GM18867 (cell line): ENCODE data around the gene DIRAS1.
"Not testable (repeated sequence)": the region's sequence is repeated elsewhere in the genome, so short reads cannot be mapped to it uniquely, and the experiment has no call there.

Source experiments
- ATAC-seq: cut with Tn5 transposase; IDR thresholded peaks from one replicate; pipeline ENCODE4 v1.9.1; 2021; ENCODE audit warnings: mild to moderate bottlenecking, moderate library complexity; ENCODE audit not compliant: unreplicated experiment

The DIRAS1 gene

DNA sequence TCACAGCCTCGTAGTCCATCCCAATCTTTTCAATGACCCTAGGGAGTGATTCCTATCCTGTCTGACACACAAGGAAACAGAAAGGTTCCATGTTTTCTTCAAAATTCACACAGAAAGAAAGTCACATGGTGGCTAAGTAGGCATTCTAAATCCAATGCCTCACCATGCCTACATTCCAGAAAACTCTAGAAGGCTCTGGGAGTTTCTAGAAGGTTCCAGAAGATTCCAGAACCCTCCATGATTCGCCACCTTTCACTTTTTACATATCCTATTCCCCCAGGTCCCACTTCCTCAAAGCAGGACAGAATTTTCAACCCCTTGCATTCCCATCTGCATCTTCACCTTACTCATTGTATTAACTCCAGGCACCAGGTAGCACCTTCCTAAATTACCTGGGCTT lies 41.7 kb downstream of the DIRAS1 start:
- no peak for ATAC-seq

DNA sequence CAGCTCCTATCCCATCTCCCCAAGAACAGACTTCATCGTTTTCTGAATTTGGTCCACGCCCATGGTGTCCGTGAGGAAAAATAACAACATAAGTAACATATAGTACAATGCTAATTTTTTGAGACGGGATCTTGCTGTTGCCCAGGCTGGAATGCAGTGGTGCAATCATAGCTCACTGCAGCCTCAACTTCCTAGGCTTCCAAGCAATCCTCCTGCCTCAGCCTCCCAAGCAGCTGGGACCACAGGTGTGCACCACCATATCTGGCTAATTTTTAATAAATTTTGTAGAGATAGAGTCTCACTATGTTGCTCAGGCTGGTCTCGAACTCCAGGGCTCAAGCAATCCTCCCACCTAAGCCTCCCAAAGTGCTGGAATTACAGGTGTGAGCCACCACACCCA lies 42.2 kb downstream of the DIRAS1 start:
- ATAC-seq = not testable (repeated sequence)

DNA sequence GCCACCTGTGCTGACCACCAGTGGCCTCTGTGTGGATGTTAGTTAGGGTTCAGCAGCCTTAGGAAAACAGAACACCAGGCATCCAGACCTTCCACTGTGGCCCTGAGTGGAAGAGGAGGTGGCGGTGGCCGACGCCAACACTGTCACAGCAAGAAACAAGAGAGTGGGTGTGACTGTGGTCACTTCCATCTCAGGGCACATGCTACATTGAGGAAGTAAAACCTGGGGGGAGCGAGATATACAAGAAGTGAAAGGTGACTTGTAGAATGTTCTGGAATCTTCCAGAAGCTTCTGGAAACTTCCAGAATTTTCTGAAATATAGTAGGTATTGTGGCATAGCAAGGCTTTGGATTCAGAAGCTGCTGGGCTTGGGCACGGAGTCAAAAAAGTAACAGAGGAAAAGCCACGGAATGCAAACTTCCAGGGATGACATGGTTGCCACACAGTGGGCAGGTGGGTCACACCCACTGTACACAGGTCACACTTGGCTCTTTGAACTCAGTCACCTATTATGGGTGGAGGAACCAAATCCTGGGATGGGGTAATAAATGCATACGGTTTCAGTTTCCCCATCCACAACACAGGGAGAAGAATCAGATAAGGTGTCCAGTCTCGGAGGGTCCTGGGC lies 43.0 kb downstream of the DIRAS1 start:
- peak; percentile 54 for ATAC-seq

GRCh38 chr19:2676823-2677222 lies 44.3 kb downstream of the DIRAS1 start:
- no peak for ATAC-seq

DNA sequence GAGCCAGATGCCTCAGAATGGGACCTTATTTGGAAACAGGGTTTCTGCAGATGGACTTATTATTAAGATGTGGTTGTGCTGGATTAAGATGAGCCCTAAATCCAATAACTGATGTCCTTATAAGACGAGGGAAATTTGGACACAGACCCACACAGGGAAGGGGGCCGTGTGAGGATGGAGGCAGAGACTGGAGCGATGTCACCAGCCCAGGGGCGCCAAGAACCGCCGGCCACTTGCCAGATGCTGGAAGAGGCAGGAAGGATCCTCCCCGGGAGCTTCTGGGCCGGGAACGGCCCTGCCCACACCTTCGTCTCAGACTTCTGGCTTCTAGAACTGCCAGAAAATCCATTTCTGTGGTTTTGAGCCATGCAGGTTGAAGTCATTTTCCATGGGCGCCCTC lies 45.3 kb downstream of the DIRAS1 start:
- ATAC-seq = no peak

DNA sequence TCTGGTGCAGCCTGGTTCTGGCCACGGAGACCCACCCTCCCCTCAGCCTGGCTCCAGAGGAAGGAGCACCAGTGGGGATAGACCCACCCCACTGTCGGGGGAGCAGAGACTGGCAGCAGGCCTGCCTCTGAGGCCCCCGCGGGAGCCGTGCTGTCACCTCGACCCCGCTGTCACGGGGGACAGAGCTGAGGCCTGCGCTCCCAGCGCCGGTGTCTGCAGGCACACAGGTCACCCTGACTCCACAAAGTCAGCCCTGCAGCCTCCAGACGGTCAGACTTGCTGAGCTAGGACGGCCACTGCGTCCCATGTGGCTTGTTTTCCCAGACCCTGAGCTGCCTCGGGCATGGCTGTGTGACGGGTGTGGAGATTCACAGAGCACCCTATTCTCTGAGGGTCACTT lies 51.0 kb downstream of the DIRAS1 start:
- no peak for ATAC-seq

- ATAC-seq = no peak
Measured at GRCh38 chr19:2668175-2668763, 52.9 kb downstream of the DIRAS1 start.

DNA sequence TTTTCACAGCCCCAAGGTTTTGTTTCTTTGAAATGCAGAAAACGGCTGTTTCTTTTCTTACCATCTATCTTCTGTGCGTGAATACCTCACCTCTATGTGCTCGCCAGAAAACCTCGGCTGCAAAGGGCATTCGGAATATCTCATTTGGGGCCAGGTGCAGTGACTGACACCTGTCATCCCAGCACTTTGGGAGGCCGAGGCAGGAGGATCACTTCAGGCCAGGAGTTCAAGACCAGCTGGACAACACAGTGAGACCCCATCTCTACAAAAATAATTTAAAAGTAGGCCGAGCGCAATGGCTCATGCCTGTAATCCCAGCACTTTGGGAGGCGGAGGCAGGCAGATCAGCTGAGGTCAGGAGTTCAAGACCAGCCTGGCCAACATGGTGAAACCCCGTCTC lies 53.8 kb downstream of the DIRAS1 start:
- not testable (repeated sequence) for ATAC-seq

- ATAC-seq = no peak
Measured at GRCh38 chr19:2666344-2666994, 54.7 kb downstream of the DIRAS1 start.

DNA sequence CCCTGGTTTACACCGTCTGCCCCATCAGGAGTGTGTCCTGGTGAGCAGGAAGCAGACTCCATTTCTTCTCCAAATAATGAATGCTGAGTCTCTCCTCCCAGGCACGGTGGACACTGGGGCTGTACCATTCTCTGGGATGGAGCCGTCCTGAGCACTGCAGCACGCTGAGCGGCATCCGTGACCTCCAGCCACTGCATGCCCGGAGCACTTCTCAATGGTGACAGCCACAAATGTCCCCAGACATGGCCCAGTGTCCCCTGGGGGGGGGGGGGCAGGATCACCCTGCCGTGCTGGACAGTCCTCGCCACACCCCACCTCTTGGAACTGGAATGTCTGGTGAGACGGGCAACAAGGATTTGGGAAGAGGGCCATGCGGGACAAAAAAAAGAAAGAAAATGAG lies 56.1 kb downstream of the DIRAS1 start:
- no peak for ATAC-seq
